Adipocyte (in vitro differentiated cells): Measurements from ENCODE around the gene CENPT.
A peak's percentile ranks its signal among the peaks of the same experiment; 100 is the strongest.

Experiments
- DNase-seq: peaks from one replicate; pipeline ENCODE4 v3.0.0-alpha.2; 2015; ENCODE audit warnings: low read depth
- H3K27me3 ChIP-seq: replicated peaks from 2 replicates; pipeline ENCODE4 v1.7.0; 2013; ENCODE audit warnings: mild to moderate bottlenecking, low read length, moderate library complexity; ENCODE audit not compliant: control insufficient read depth, insufficient read depth
- H3K36me3 ChIP-seq: 2 replicates; pipeline ENCODE4 v1.7.0; 2013; ENCODE audit warnings: low read length, mild to moderate bottlenecking, moderate library complexity; ENCODE audit not compliant: control insufficient read depth, insufficient read depth, severe bottlenecking
- H3K4me1 ChIP-seq: 2 replicates; pipeline ENCODE4 v1.7.0; 2013; ENCODE audit warnings: mild to moderate bottlenecking, low read length, moderate library complexity; ENCODE audit not compliant: control insufficient read depth, insufficient read depth
- H3K4me3 ChIP-seq: 2 replicates; pipeline ENCODE4 v1.7.0; 2013; ENCODE audit warnings: mild to moderate bottlenecking, low read length, moderate library complexity
- H3K9ac ChIP-seq: 2 replicates; pipeline ENCODE4 v1.7.0; 2013; ENCODE audit warnings: mild to moderate bottlenecking, low read length, moderate library complexity
- H3K9me3 ChIP-seq: 2 replicates; pipeline ENCODE4 v1.7.0; 2013; ENCODE audit warnings: mild to moderate bottlenecking, low read length, moderate library complexity; ENCODE audit not compliant: control insufficient read depth

Gene CENPT

DNA sequence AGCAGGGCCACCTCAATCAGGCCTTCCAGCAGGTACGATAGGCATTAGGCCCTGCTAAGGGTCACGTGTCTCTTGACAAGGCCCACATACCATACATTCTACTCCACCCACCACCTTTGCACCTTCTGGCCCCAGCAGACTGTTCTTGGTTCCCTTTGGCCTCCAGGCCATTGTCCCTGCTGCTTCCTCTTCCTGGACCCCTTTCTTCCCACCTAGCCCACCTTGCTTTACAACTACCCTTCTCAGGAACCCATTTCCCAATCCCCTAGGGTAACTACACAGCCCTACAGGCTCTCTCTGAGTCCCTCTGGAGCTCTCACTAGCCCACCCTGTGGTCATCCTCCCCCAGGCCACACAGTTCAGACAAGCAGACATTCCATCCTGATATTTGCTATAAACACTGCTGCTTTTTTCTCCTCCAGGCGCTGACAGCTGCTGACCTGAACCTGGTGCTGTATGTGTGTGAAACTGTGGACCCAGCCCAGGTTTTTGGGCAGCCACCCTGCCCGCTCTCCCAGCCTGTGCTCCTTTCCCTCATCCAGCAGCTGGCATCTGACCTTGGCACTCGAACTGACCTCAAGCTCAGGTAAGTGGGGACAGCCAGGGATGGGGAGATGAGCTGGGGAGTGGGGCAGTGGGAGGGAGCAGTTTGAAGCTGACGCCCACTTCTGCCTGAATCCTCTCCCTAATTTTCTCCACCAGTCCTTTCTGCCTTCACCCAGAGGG lies 35.8 kb upstream of the CENPT start:
- Histone ChIP-seq H3K27me3 (no peaks in the 10 kb centered on the region), H3K9ac (no peak overlapping the region), H3K4me1 (peaks cover 9% of the 10 kb centered on the region), H3K36me3 (peaks cover 60% of the 10 kb centered on the region), H3K4me3 (no peak overlapping the region), H3K9me3 (no peaks in the 10 kb centered on the region)
- no peak for DNase-seq

DNA sequence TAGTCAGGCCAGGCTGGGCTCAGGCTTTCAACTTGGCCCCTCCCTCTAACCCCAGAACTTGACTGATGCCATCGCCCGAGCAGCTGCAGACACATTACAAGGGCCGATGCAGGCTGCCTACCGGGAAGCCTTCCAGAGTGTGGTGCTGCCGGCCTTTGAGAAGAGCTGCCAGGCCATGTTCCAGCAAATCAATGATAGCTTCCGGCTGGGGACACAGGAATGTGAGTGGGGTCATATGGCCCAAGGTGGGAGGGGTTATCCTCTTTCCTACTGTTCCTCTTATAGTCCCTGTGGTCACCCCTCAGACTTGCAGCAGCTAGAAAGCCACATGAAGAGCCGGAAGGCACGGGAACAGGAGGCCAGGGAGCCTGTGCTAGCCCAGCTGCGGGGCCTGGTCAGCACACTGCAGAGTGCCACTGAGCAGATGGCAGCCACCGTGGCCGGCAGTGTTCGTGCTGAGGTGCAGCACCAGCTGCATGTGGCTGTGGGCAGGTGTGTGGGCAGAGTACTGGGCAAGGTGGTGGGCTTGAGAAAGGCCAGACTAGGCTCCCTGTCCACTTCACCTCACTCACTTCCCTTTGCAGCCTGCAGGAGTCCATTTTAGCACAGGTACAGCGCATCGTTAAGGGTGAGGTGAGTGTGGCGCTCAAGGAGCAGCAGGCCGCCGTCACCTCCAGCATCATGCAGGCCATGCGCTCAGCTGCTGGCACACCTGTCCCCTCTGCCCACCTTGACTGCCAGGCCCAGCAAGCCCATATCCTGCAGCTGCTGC lies 35.1 kb upstream of the CENPT start:
- Histone ChIP-seq H3K9me3 (no peaks in the 10 kb centered on the region), H3K27me3 (no peaks in the 10 kb centered on the region), H3K4me1 (peaks cover 9% of the 10 kb centered on the region), H3K4me3 (no peak overlapping the region), H3K9ac (no peak overlapping the region), H3K36me3 (peaks cover 68% of the 10 kb centered on the region)
- no peak for DNase-seq

- Histone ChIP-seq H3K9ac (no peak overlapping the region), H3K9me3 (no peaks in the 10 kb centered on the region), H3K27me3 (no peaks in the 10 kb centered on the region), H3K36me3 (peaks cover 76% of the 10 kb centered on the region), H3K4me1 (peaks cover 9% of the 10 kb centered on the region), H3K4me3 (no peak overlapping the region)
- no peak for DNase-seq
Observed at GRCh38 chr16:67881621-67882161, 34.2 kb upstream of the CENPT start.

DNA sequence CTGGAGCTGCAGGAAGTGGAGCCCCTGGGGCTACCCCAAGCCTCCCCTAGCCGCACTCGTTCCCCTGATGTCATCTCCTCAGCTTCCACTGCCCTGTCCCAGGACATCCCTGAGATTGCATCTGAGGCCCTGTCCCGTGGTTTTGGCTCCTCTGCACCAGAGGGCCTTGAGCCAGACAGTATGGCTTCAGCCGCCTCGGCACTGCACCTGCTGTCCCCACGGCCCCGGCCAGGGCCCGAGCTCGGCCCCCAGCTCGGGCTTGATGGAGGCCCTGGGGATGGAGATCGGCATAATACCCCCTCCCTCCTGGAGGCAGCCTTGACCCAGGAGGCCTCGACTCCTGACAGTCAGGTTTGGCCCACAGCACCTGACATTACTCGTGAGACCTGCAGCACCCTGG lies 33.1 kb upstream of the CENPT start:
- H3K9ac ChIP-seq, result no peak overlapping the region
- DNase-seq, result no peak
- peaks cover 9% of the 10 kb centered on the region for H3K4me1 ChIP-seq
- no peak overlapping the region for H3K4me3 ChIP-seq
- H3K27me3 ChIP-seq, result no peaks in the 10 kb centered on the region
- H3K36me3 ChIP-seq, result peaks cover 74% of the 10 kb centered on the region
- no peaks in the 10 kb centered on the region for H3K9me3 ChIP-seq

- H3K4me1 ChIP-seq, result peaks cover 8% of the 10 kb centered on the region
- H3K36me3 ChIP-seq, result peaks cover 74% of the 10 kb centered on the region
- H3K9ac ChIP-seq, result no peak overlapping the region
- no peaks in the 10 kb centered on the region for H3K27me3 ChIP-seq
- no peak overlapping the region for H3K4me3 ChIP-seq
- no peaks in the 10 kb centered on the region for H3K9me3 ChIP-seq
- DNase-seq, result no peak
Observed at GRCh38 chr16:67879936-67880335, 32.4 kb upstream of the CENPT start.

GRCh38 chr16:67879462-67879861 lies 32.0 kb upstream of the CENPT start:
- peaks cover 74% of the 10 kb centered on the region for H3K36me3 ChIP-seq
- H3K9me3 ChIP-seq, result no peaks in the 10 kb centered on the region
- H3K9ac ChIP-seq, result no peak overlapping the region
- DNase-seq, result no peak
- no peak overlapping the region for H3K4me3 ChIP-seq
- peaks cover 7% of the 10 kb centered on the region for H3K4me1 ChIP-seq
- no peaks in the 10 kb centered on the region for H3K27me3 ChIP-seq

DNA sequence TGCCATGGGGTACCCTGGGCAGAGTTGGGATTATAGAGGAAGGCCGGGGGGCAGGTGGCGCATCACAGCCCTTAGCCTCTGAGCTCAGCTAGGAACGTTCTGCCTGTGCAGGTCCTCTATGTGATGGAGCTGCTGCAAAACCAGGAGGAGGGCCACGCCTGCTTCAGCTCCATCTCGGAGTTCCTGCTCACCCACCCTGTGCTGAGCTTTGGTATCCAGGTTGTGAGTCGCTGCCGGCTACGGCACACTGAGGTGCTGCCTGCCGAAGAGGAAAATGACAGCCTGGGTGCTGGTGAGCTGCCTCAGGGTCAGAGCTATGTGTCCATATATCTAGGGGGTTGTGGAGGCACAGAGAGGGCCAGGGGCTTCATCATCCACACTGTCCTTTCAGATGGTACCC lies 31.4 kb upstream of the CENPT start:
- Histone ChIP-seq H3K9me3 (no peaks in the 10 kb centered on the region), H3K36me3 (peaks cover 71% of the 10 kb centered on the region), H3K27me3 (no peaks in the 10 kb centered on the region), H3K4me3 (no peak overlapping the region), H3K4me1 (peaks cover 9% of the 10 kb centered on the region), H3K9ac (no peak overlapping the region)
- DNase-seq, result no peak

GRCh38 chr16:67878232-67878631 lies 30.7 kb upstream of the CENPT start:
- H3K9ac ChIP-seq, result no peak overlapping the region
- H3K36me3 ChIP-seq, result peaks cover 66% of the 10 kb centered on the region

GRCh38 chr16:67877064-67877463 lies 29.6 kb upstream of the CENPT start:
- DNase-seq, result no peak
- Histone ChIP-seq H3K36me3 (peaks cover 56% of the 10 kb centered on the region), H3K4me1 (peaks cover 16% of the 10 kb centered on the region), H3K27me3 (no peaks in the 10 kb centered on the region), H3K4me3 (no peak overlapping the region), H3K9ac (no peak overlapping the region), H3K9me3 (no peaks in the 10 kb centered on the region)

More at GRCh38 chr16:67878232-67878631, 30.7 kb upstream of the CENPT start:
- Histone ChIP-seq H3K4me3 (no peak overlapping the region), H3K9me3 (no peaks in the 10 kb centered on the region), H3K27me3 (no peaks in the 10 kb centered on the region), H3K4me1 (peaks cover 12% of the 10 kb centered on the region)
- DNase-seq, result no peak

DNA sequence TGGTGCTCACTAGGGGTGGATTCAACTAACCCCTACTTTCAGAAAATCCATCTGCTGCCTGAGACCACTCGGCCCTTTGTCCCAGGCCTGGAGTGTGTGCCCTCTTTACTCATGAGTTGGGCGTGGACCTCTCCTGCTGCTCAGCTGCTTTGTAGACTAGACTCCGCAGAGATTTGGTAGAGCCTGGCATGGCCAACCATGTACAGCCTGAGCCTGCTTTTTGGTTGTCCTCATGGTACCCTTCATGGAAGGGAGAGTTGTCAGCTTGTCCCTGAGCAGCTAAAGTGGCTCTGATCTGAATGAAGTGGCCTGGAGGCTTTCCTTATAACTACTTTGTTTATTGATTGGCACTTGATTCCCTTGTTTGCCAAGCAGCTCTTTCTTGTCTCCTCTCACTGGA lies 26.9 kb upstream of the CENPT start:
- peak overlapping the region; percentile 95 for H3K9ac ChIP-seq
- no peak for DNase-seq
- peak overlapping the region; percentile 95 for H3K4me3 ChIP-seq
- H3K36me3 ChIP-seq, result peaks cover 54% of the 10 kb centered on the region
- no peaks in the 10 kb centered on the region for H3K9me3 ChIP-seq
- H3K4me1 ChIP-seq, result peaks cover 16% of the 10 kb centered on the region
- H3K27me3 ChIP-seq, result no peaks in the 10 kb centered on the region
